ENCODE data around the gene SLC6A20.

The SLC6A20 gene

GRCh38 chr3:45832699-45833098 is 36.4 kb upstream of the SLC6A20 start:
- DNase-seq (ENCODE audit: extremely low spot score) = no peak
- POLR2A ChIA-PET = no interaction called here
- TF ChIP-seq ARNT (IDR thresholded peaks at IDR 0.05) (no peak), NFRKB (IDR thresholded peaks at IDR 0.05) (no peak)
- CTCF ChIA-PET = no interaction called here

- no peak for DNase-seq (ENCODE audit: extremely low spot score)
- ChIA-PET CTCF (no interaction called here), POLR2A (no interaction called here)
- TF ChIP-seq NFRKB (IDR thresholded peaks at IDR 0.05) = no peak
- TF ChIP-seq FOXM1 (IDR thresholded peaks at IDR 0.05; ENCODE audit: borderline replicate concordance) = no peak
- TF ChIP-seq ELF4 (IDR thresholded peaks at IDR 0.05) = no peak
- no peak for TF ChIP-seq TARDBP (IDR thresholded peaks at IDR 0.05)
- no peak for TF ChIP-seq L3MBTL2 (conservative IDR thresholded peaks at IDR 0.05)
- TF ChIP-seq SUZ12 (IDR thresholded peaks at IDR 0.05) = no peak
- no peak for TF ChIP-seq ZNF384 (IDR thresholded peaks at IDR 0.05)
- no peak for TF ChIP-seq SP1 (IDR thresholded peaks at IDR 0.05)
- no peak for TF ChIP-seq FOXK2 (IDR thresholded peaks at IDR 0.05)
- no peak for TF ChIP-seq CTBP1 (IDR thresholded peaks at IDR 0.05; ENCODE audit: borderline replicate concordance)
These were observed 33.8 kb upstream of the SLC6A20 start for GRCh38 chr3:45830121-45830520.

- ChIA-PET POLR2A (no interaction called here), CTCF (interaction anchor here (0.6 kb wide), 1 partner anchor 32 kb away, joined by 4 read pairs; no protein-coding TSS in a partner anchor)
- no peak for DNase-seq (ENCODE audit: extremely low spot score)
- no peak for TF ChIP-seq CTBP1 (IDR thresholded peaks at IDR 0.05; ENCODE audit: borderline replicate concordance)
These were observed 30.6 kb upstream of the SLC6A20 start for GRCh38 chr3:45826908-45827307.

- TF ChIP-seq FOXA1 (IDR thresholded peaks at IDR 0.05) = no peak
- TF ChIP-seq BHLHE40 (IDR thresholded peaks at IDR 0.05; ENCODE audit: borderline replicate concordance) = no peak
- no peak for TF ChIP-seq L3MBTL2 (conservative IDR thresholded peaks at IDR 0.05)
- no peak for TF ChIP-seq ZNF384 (IDR thresholded peaks at IDR 0.05)
- no peak for TF ChIP-seq HDGF (IDR thresholded peaks at IDR 0.05; ENCODE audit: borderline replicate concordance)
- CTCF ChIA-PET = interaction anchor here (0.6 kb wide), 1 partner anchor 15 kb away, joined by 8 read pairs; no protein-coding TSS in a partner anchor
These were observed 30.0 kb upstream of the SLC6A20 start for GRCh38 chr3:45826321-45826720.

GRCh38 chr3:45821127-45821526 is 24.8 kb upstream of the SLC6A20 start:
- POLR2A ChIA-PET = no interaction called here
- CTCF ChIA-PET = interaction anchor here (0.7 kb wide), 1 partner anchor 51 kb away, joined by 3 read pairs; no protein-coding TSS in a partner anchor

More at GRCh38 chr3:45826321-45826720, 30.0 kb upstream of the SLC6A20 start:
- no peak for DNase-seq (ENCODE audit: extremely low spot score)
- POLR2A ChIA-PET = no interaction called here

GRCh38 chr3:45819543-45819942 is 23.2 kb upstream of the SLC6A20 start:
- TF ChIP-seq PKNOX1 (IDR thresholded peaks at IDR 0.05) = no peak
- TF ChIP-seq CTBP1 (IDR thresholded peaks at IDR 0.05; ENCODE audit: borderline replicate concordance) = no peak
- no peak for TF ChIP-seq FOXM1 (IDR thresholded peaks at IDR 0.05; ENCODE audit: borderline replicate concordance)
- TF ChIP-seq ARNT (IDR thresholded peaks at IDR 0.05) = no peak
- no peak for TF ChIP-seq BHLHE40 (IDR thresholded peaks at IDR 0.05; ENCODE audit: borderline replicate concordance)
- no peak for TF ChIP-seq FOXA1 (IDR thresholded peaks at IDR 0.05)
- ChIA-PET CTCF (no interaction called here), POLR2A (no interaction called here)
- DNase-seq (ENCODE audit: extremely low spot score) = no peak

More at GRCh38 chr3:45821127-45821526, 24.8 kb upstream of the SLC6A20 start:
- no peak for DNase-seq (ENCODE audit: extremely low spot score)
- TF ChIP-seq ELF4 (IDR thresholded peaks at IDR 0.05) (no peak), LEF1 (IDR thresholded peaks at IDR 0.05; ENCODE audit: borderline replicate concordance) (no peak)

GRCh38 chr3:45817831-45818522 is 21.6 kb upstream of the SLC6A20 start:
- DNase-seq (ENCODE audit: extremely low spot score) = no peak
- no peak for TF ChIP-seq NFRKB (IDR thresholded peaks at IDR 0.05)
- TF ChIP-seq LEF1 (IDR thresholded peaks at IDR 0.05; ENCODE audit: borderline replicate concordance) = no peak
- TF ChIP-seq TARDBP (IDR thresholded peaks at IDR 0.05) = no peak
- no peak for TF ChIP-seq ZNF384 (IDR thresholded peaks at IDR 0.05)
- TF ChIP-seq FOXK2 (IDR thresholded peaks at IDR 0.05) = no peak
- TF ChIP-seq FOXA1 (IDR thresholded peaks at IDR 0.05) = no peak
- no peak for TF ChIP-seq ELF4 (IDR thresholded peaks at IDR 0.05)
- TF ChIP-seq CTBP1 (IDR thresholded peaks at IDR 0.05; ENCODE audit: borderline replicate concordance) = no peak
- TF ChIP-seq BHLHE40 (IDR thresholded peaks at IDR 0.05; ENCODE audit: borderline replicate concordance) = no peak
- no peak for TF ChIP-seq ARNT (IDR thresholded peaks at IDR 0.05)
- TF ChIP-seq PKNOX1 (IDR thresholded peaks at IDR 0.05) = no peak
- TF ChIP-seq SUZ12 (IDR thresholded peaks at IDR 0.05) = no peak
- no peak for TF ChIP-seq SP1 (IDR thresholded peaks at IDR 0.05)
- TF ChIP-seq L3MBTL2 (conservative IDR thresholded peaks at IDR 0.05) = no peak
- no peak for TF ChIP-seq HDGF (IDR thresholded peaks at IDR 0.05; ENCODE audit: borderline replicate concordance)
- TF ChIP-seq FOXM1 (IDR thresholded peaks at IDR 0.05; ENCODE audit: borderline replicate concordance) = no peak
- ChIA-PET CTCF (no interaction called here), POLR2A (no interaction called here)

GRCh38 chr3:45816544-45816943 is 20.2 kb upstream of the SLC6A20 start:
- DNase-seq (ENCODE audit: extremely low spot score) = no peak
- TF ChIP-seq SP1 (IDR thresholded peaks at IDR 0.05) (no peak), ZNF384 (IDR thresholded peaks at IDR 0.05) (no peak), HDGF (IDR thresholded peaks at IDR 0.05; ENCODE audit: borderline replicate concordance) (no peak), L3MBTL2 (conservative IDR thresholded peaks at IDR 0.05) (no peak), CTBP1 (IDR thresholded peaks at IDR 0.05; ENCODE audit: borderline replicate concordance) (no peak), SUZ12 (IDR thresholded peaks at IDR 0.05) (no peak), LEF1 (IDR thresholded peaks at IDR 0.05; ENCODE audit: borderline replicate concordance) (no peak), ARNT (IDR thresholded peaks at IDR 0.05) (no peak), FOXK2 (IDR thresholded peaks at IDR 0.05) (no peak), FOXM1 (IDR thresholded peaks at IDR 0.05; ENCODE audit: borderline replicate concordance) (no peak), PKNOX1 (IDR thresholded peaks at IDR 0.05) (no peak), BHLHE40 (IDR thresholded peaks at IDR 0.05; ENCODE audit: borderline replicate concordance) (no peak), NFRKB (IDR thresholded peaks at IDR 0.05) (no peak), ELF4 (IDR thresholded peaks at IDR 0.05) (no peak), TARDBP (IDR thresholded peaks at IDR 0.05) (no peak), FOXA1 (IDR thresholded peaks at IDR 0.05) (no peak)
- POLR2A ChIA-PET = no interaction called here
- CTCF ChIA-PET = no interaction called here
